ENCODE results near the gene RBM4.

RBM4 gene

GRCh38 chr11:66641834-66642233 is 3.3 kb downstream of the RBM4 start:
- DNase-seq = no peak
- in situ Hi-C loops (cut with MboI; ENCODE audit: low pct_unique_long_range_greater_than_20kb, low sequenced_read_pairs) = no loop called here

DNA sequence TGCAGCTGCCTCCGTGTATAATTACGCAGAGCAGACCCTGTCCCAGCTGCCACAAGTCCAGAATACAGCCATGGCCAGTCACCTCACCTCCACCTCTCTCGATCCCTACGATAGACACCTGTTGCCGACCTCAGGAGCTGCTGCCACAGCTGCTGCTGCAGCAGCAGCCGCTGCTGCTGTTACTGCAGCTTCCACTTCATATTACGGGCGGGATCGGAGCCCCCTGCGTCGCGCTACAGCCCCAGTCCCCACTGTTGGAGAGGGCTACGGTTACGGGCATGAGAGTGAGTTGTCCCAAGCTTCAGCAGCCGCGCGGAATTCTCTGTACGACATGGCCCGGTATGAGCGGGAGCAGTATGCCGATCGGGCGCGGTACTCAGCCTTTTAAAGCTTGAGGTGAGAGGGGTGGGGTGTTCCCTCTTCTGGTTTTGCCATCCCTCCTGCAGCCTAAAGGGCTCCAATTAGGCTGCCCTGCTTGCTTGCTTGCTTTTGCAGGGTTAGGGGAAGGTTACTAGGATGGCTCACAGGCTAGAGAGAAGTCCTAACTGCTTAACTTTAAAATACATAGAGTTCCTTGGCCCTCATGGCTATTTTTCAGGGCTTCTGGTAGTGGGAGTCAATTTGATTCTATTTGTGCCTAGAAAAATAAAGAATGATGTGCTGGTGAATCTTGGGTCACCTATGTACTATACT is 5.4 kb downstream of the RBM4 start:
- in situ Hi-C loops (cut with MboI; ENCODE audit: low pct_unique_long_range_greater_than_20kb, low sequenced_read_pairs) = no loop called here
- DNase-seq = no peak

DNA sequence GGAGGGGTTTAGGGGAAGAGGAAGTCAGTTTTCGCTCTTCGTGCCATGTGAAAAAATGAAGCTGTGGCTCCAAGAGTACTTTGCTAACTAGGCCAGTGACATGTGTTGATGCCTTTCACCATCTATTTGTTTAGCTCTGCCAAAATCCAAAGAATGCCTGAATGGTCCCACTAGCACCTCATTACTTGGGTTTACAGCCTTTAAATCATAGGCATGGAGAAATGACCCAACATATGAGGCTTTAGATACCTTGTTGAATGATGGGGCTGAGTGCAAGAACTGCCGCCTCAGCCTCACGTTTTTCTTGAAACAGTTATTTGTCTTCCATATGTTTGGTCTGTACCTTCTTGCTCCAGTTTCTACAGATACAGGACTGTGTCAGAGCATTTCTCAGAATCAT is 8.3 kb downstream of the RBM4 start:
- DNase-seq = no peak
- in situ Hi-C loops (cut with MboI; ENCODE audit: low pct_unique_long_range_greater_than_20kb, low sequenced_read_pairs) = no loop called here

GRCh38 chr11:66649903-66650302 is 11.4 kb downstream of the RBM4 start:
- in situ Hi-C loops (cut with MboI; ENCODE audit: low pct_unique_long_range_greater_than_20kb, low sequenced_read_pairs) = no loop called here
- no peak for DNase-seq

- in situ Hi-C loops (cut with MboI; ENCODE audit: low pct_unique_long_range_greater_than_20kb, low sequenced_read_pairs) = no loop called here
- no peak for DNase-seq
Observed at GRCh38 chr11:66651016-66651415, 12.5 kb downstream of the RBM4 start.

GRCh38 chr11:66652651-66653050 is 14.1 kb downstream of the RBM4 start:
- in situ Hi-C loops (cut with MboI; ENCODE audit: low pct_unique_long_range_greater_than_20kb, low sequenced_read_pairs) = no loop called here
- no peak for DNase-seq

- in situ Hi-C loops (cut with MboI; ENCODE audit: low pct_unique_long_range_greater_than_20kb, low sequenced_read_pairs) = no loop called here
- DNase-seq = no peak
Observed at GRCh38 chr11:66653123-66653522, 14.6 kb downstream of the RBM4 start.

- in situ Hi-C loops (cut with MboI; ENCODE audit: low pct_unique_long_range_greater_than_20kb, low sequenced_read_pairs) = no loop called here
- peak; percentile 57 for DNase-seq
Observed at GRCh38 chr11:66659763-66660162, 21.3 kb downstream of the RBM4 start.

DNA sequence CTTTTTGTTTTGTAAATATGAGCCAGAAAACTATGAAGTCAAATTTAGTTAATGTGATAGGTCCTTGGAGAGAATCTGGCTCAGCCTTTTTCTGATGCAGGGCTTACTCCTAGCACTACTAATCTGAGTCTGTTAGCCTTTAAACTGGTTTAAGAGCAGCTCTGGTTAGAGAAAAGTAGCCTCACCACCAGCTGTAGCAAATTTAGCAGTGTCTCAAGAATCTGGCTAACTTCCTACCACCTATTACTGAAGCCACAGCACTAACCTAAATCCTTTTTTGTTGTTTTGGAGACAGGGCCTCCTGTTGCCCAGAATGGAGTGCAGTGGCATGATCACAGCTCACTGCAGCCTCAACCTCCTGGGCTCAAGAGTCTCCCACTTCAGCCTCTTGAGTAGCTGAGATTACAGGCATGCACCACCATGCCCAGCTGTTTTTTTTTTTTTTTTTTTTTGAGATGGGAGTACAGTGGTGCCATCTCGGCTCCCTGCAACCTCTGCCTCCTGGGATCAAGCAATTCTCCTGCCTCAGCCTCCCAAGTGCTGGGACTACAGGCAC is 25.3 kb downstream of the RBM4 start:
- in situ Hi-C loops (cut with MboI; ENCODE audit: low pct_unique_long_range_greater_than_20kb, low sequenced_read_pairs) = no loop called here
- DNase-seq = no peak

GRCh38 chr11:66665369-66665768 is 26.9 kb downstream of the RBM4 start:
- in situ Hi-C loops (cut with MboI; ENCODE audit: low pct_unique_long_range_greater_than_20kb, low sequenced_read_pairs) = no loop called here
- no peak for DNase-seq

DNA sequence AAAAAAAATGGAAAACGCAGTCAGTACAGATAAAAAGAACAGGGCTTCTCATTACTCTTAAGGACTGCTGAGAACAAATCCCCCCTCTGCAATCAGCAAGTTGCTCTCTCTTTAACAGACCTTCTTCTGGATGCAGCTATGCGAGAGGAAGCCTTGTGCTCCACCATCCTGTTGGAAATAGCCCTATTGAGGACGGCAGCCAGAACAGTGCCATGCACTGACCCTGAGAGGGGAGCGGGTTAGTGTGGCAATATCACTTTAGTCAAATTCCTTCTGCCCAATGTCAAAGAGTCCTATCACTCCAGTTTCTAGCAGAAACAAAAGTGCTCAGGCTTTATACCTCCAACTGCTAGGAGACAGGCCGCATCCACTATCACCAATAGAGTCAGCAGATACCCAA is 32.3 kb downstream of the RBM4 start:
- DNase-seq = no peak
- in situ Hi-C loops (cut with MboI; ENCODE audit: low pct_unique_long_range_greater_than_20kb, low sequenced_read_pairs) = no loop called here

DNA sequence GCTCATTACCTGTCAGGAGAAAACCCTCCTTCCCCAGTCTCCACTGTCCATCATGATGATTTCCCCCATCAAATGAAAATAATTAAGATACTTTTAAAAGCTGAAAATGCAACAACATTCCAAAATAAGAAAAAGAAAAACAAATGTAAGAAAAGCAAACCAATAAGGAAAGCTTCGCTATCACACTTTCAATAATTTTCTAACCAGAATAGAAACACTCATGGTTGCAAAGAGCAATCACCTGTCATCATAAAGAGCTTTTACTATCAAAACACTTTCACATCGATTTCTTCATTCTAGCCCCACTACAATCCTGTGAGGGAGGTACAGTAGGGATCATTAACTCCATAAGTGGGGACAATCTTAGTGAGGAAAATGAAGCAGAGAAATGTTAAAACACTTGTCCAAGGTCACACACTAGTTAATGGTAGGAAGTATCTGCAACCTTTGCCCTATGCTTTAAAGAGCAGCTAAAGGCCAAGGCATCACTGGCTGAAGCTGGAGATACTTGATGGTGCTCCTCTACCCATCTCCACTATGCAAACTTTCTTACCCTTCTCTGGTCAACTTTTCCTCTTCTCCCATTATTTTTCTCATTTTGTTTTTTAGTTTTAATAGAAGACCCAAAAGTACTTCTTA is 36.6 kb downstream of the RBM4 start:
- in situ Hi-C loops (cut with MboI; ENCODE audit: low pct_unique_long_range_greater_than_20kb, low sequenced_read_pairs) = loop anchor here (25.0 kb wide), 1 partner anchor 162 kb away; the partner anchor contains the start of gene RCE1
- DNase-seq = no peak

DNA sequence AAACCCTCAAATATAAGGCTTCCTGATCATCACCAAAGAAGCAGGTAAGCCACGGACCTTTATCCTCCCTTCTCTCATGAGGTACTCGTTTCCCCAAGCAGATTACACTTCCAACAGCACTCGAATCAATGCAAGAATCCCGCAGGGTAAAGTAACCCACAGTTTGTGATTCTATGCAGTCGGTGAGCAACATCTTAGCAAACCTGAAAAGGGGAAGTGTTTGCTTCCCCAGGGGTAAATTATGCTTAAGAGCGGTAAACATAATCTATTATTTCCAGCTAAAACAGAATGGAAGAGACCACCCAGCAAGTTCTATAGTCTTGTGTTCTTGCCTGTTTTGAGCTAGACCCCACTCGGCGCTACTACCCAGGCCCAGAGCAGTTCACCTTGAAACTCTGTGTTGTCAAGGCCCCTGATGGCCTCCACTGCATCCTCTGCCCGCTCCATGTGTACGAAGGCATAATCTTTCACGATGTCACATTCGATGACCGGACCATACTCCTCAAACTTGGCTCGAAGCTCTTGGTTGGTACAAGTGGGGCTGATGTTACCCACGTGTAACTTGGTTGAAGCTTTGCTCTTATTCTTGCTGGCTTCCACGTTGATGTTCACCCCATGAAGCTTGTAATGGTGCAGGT is 37.9 kb downstream of the RBM4 start:
- peak; percentile 43 for DNase-seq
- in situ Hi-C loops (cut with MboI; ENCODE audit: low pct_unique_long_range_greater_than_20kb, low sequenced_read_pairs) = loop anchor here (25.0 kb wide), 1 partner anchor 161 kb away; the partner anchor contains the start of gene RCE1

GRCh38 chr11:66676931-66677598 is 38.6 kb downstream of the RBM4 start:
- in situ Hi-C loops (cut with MboI; ENCODE audit: low pct_unique_long_range_greater_than_20kb, low sequenced_read_pairs) = loop anchor here (25.0 kb wide), 1 partner anchor 160 kb away; the partner anchor contains the start of gene RCE1
- no peak for DNase-seq

DNA sequence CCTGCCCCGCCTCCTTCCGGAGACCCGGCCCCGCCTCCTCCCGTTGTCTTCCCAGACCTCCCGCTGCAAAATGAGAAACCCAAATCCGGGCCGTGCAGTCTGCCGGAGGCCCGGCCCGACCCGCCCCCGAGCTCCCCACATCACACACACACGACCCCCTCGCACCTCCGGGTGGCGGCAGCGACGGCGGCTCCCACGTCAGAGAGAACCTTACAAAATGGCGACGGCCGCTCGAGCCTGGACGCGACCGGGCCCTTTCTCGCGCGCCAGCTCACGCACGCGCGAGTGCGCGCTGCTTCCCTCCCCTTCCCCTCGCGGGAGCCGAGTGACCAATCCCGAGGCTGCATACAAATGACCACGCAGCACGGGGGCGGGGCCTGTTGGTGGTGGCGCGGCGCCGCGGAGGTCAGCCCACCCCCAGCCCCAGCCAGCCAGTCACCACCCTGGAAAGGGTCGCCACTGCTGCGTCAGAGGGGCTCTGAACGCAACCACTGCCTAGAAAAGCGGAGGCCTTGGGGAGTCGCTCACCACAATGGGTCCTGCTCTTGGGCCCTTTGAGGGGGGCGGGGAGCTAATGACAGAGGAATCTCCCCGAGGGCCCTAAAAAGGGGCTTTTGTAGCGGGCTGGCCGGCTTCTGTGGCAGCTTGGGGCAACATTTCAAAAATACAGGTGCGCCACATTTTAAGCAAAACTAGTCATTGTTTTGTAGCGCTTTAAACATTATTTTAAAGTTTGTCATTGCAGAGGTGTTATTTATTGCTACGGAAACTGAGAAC is 39.3 kb downstream of the RBM4 start, which contains the start of gene RBM4B:
Gene RBM4B, minus strand, starts transcription at position 289 of the 777 bp plus-strand sequence. CDS start 808 bp downstream, outside the sequence.
- DNase-seq = peak; percentile 98
- in situ Hi-C loops (cut with MboI; ENCODE audit: low pct_unique_long_range_greater_than_20kb, low sequenced_read_pairs) = loop anchor here (25.0 kb wide), 1 partner anchor 160 kb away; the partner anchor contains the start of gene RCE1

GRCh38 chr11:66680966-66681645 is 42.6 kb downstream of the RBM4 start:
- DNase-seq = no peak
- in situ Hi-C loops (cut with MboI; ENCODE audit: low pct_unique_long_range_greater_than_20kb, low sequenced_read_pairs) = loop anchor here (25.0 kb wide), 1 partner anchor 156 kb away; the partner anchor contains the start of gene RCE1

DNA sequence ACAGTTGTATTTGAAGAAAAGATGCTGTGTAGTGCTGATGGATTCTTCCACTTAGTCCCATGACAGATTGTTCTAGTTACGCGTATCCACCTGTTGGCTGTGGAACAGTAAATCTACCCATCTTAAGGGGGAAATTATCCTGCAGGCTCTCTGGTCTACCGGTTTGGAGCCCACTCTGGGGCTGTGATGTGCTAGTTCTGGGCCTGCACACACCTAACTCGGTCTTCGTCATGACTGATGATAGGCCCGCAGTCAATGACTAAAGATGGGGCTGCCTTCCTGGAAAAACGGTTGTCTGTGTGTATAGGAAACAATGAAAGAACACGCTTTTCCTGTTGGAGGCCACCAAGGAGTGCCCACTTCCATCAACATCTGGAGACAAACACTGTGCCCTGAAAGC is 45.4 kb downstream of the RBM4 start:
- DNase-seq = no peak
- in situ Hi-C loops (cut with MboI; ENCODE audit: low pct_unique_long_range_greater_than_20kb, low sequenced_read_pairs) = loop anchor here (25.0 kb wide), 1 partner anchor 153 kb away; the partner anchor contains the start of gene RCE1

DNA sequence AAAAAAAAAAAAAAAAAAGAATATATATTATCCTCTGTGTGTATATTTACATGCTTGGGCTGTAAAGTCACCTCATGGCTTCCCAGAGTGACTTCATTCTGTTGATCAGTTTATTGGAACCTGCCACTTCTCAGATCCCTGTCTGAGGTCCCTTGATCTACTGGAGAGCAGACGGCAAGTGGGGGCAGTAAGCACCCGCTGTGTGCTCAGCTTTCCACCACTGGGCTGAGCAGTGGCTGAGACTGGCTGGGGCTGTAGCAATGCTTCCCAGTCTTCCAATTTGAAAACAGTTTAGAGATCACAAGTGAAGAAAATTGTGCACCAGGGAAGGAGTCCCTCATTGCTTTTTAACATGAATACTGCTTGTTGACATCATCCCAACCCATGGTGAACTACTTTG is 46.1 kb downstream of the RBM4 start:
- in situ Hi-C loops (cut with MboI; ENCODE audit: low pct_unique_long_range_greater_than_20kb, low sequenced_read_pairs) = loop anchor here (25.0 kb wide), 1 partner anchor 153 kb away; the partner anchor contains the start of gene RCE1
- no peak for DNase-seq
